HG03060 (cell line): ENCODE measurements around the gene SOX18.

Experiments used
- ATAC-seq: cut with Tn5 transposase; IDR thresholded peaks from one replicate; pipeline ENCODE4 v1.9.1; 2021; ENCODE audit warnings: low read depth, moderate number of reproducible peaks; ENCODE audit not compliant: unreplicated experiment

Gene SOX18

GRCh38 chr20:64053841-64054661 is 4.6 kb upstream of the SOX18 start:
- no peak for ATAC-seq

- no peak for ATAC-seq
Measured at GRCh38 chr20:64052987-64053840, 3.8 kb upstream of the SOX18 start.

- no peak for ATAC-seq
Measured at GRCh38 chr20:64052326-64052722, 2.9 kb upstream of the SOX18 start.

GRCh38 chr20:64051561-64052325 is 2.3 kb upstream of the SOX18 start:
- ATAC-seq = no peak

GRCh38 chr20:64051033-64051452 is 1.6 kb upstream of the SOX18 start:
- ATAC-seq = no peak

- ATAC-seq = no peak
Measured at GRCh38 chr20:64050261-64051032, 1.0 kb upstream of the SOX18 start.

GRCh38 chr20:64049878-64050260 is 430 bp upstream of the SOX18 start:
- no peak for ATAC-seq

- ATAC-seq = no peak
Measured at GRCh38 chr20:64048402-64049044, 916 bp downstream of the SOX18 start.

GRCh38 chr20:64047968-64048401 is 1.5 kb downstream of the SOX18 start:
- ATAC-seq = no peak

- no peak for ATAC-seq
Measured at GRCh38 chr20:64047046-64047389, 2.4 kb downstream of the SOX18 start.

- no peak for ATAC-seq
Measured at GRCh38 chr20:64045346-64046011, 4.0 kb downstream of the SOX18 start.

- ATAC-seq = no peak
Measured at GRCh38 chr20:64044484-64045247, 4.8 kb downstream of the SOX18 start.

GRCh38 chr20:64043768-64044167 is 5.7 kb downstream of the SOX18 start:
- ATAC-seq = no peak

- ATAC-seq = no peak
Measured at GRCh38 chr20:64042054-64042781, 7.2 kb downstream of the SOX18 start.

GRCh38 chr20:64041781-64042053 is 7.7 kb downstream of the SOX18 start:
- no peak for ATAC-seq

GRCh38 chr20:64041040-64041780 is 8.2 kb downstream of the SOX18 start:
- ATAC-seq = no peak

GRCh38 chr20:64040231-64041039 is 9.0 kb downstream of the SOX18 start:
- ATAC-seq = no peak
